Fibroblast of skin of left quadriceps (primary cell): ENCODE data around the gene MPZL1.

Source experiments
- DNase-seq, 2 experiments: peaks; one replicate each; pipeline ENCODE4 v3.0.0-alpha.2; 2013; ENCODE audit warnings: low read depth in 2 of 2

MPZL1 gene

GRCh38 chr1:167750641-167751040, 28.9 kb downstream of the MPZL1 start:
- DNase-seq: no peak

GRCh38 chr1:167751676-167752075, 29.9 kb downstream of the MPZL1 start:
- no peak for DNase-seq

DNA sequence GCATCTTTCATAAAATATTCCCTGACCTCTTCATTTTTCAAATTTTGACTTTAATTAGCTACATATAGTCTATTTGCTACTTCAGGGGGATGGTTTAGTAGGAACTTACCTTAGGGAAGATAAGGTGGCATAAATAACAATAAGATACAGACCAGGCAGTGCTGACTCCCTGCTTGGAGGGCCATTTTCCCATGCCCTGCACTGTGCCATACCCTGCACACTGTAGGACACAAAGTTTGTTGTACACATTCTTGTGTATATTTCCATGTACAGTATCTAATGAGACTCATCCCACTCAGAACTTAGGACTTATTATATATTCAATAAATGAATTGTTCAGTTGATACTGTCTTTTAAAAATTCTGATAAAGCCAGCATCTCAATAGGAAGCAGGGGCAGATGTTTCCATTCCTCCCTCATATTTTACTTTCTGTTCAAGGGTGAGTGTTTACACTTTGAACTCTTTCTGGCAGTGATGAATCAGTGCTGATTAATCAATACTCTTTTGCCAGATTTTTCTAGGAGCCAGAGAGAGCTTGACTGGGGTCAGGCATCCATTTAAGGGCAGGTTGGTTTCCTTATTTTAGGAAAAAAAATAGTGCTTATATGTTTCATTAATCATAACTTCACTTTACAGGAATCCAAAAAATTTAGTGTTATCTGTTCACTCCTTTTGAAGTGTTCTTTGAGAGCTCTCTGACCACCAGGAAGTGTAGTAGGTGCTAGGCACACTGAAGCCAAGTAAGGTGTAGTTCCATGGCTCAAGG, 30.6 kb downstream of the MPZL1 start:
- no peak for DNase-seq

DNA sequence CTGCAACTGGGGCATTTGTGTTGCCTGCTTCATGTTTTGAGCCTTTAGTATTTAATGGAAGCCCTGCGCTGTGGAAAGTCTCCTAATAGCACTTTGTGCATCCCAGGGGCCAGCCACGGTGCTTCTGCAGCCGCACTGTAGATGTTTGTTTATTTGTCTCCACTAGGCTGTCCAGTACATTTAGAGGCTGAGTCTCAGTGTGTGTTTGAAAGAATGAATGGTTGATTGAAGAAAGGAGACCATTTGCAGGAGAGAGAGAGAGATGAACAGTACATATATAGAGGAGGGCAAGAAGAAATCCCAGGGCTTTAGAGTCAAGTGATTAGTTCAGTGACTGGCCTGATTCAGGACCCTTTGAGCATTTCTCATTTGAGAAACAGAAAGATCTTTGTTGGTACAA, 33.9 kb downstream of the MPZL1 start:
- no peak for DNase-seq

- no peak for DNase-seq
Observed at GRCh38 chr1:167756730-167757405, 35.1 kb downstream of the MPZL1 start.

DNA sequence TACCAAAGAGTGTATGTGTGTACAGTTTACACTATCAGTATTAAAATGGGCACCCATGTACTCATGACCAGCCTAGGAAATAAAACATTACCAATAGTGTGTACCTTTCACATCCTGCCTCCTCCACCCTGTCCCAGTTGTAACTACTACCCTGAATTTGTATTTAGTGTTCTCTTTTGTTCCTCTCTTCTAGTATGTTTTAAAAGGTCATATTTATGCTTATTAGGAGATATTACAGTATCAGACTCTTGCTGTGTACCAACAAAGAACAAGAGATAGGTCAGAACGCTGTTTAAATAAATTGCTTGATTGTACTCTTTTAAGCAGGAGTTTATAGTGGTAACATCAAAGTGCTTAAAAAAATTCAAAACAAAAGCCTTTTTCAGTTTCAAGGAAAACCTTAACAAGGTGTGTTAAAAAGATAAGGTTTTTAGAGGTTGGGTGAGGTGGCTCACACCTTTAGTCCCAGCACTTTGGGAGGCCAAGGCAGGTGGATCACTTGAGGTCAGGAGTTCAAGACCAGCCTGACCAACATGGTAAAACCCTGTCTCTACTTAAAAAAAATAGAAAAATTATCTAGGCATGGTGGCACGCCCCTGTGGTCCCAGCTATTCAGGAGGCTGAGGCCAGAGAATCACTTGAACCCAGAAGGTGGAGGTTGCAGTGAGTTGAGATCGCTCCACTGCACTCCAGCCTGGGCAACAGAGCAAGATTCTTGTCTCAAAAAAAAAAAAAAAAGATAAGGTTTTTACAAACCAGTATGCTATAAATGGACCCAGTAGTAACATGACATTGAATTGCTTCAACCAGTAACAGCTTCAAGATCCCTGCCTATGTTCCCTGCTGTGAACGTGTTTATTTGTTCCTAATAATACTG, 35.9 kb downstream of the MPZL1 start:
- DNase-seq: no peak

DNA sequence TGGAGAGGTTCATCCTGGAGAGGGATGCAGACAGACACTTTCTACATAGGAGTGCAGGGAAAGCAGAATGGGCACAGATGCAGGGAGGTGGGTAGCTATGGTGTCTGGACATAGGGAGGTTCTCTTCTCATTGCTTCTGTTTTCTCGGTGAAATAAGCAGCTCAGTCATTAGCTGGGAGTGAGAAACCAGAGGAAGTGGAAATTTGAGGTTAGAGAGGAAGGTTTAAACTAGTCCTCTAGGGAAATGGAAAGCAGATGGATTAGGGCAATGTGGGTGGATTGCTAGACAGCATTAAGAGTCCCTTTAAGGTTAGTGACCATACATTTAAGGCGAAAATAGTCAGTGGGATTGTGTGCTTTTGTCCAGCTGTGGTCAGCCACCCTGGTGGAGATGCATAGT, 39.6 kb downstream of the MPZL1 start:
- no peak for DNase-seq

DNA sequence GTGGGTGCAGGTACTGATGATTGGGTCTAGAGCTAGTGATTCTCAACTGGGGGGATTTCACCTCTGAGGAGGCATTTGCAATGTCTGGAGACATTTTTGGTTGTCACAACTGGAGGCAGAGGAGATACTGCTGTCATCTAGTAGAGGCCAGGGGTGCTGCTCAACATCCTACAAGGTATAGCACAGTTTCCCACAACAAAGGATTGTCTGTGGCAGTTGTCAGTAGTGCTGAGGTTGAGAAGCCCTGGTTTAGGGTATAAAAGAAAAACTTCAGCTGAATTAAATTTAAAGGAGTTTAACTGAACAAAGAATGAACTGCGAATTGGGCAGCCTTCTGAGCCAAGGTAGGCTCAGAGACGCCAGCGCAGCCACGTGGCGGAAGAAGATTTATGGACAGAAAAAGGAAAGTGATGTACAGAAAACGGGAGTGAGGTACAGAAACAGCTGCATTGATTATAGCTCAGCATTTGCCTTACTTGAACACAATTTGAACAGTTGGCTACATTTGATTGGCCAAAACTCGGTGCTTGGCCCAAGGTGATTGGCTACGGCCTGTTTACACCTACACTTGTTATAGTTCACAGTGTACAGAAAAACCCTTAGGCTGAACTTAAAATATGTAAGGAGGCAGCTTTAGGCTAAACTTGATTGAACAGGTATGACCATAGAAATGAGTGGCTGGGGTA, 40.4 kb downstream of the MPZL1 start:
- no peak for DNase-seq

DNA sequence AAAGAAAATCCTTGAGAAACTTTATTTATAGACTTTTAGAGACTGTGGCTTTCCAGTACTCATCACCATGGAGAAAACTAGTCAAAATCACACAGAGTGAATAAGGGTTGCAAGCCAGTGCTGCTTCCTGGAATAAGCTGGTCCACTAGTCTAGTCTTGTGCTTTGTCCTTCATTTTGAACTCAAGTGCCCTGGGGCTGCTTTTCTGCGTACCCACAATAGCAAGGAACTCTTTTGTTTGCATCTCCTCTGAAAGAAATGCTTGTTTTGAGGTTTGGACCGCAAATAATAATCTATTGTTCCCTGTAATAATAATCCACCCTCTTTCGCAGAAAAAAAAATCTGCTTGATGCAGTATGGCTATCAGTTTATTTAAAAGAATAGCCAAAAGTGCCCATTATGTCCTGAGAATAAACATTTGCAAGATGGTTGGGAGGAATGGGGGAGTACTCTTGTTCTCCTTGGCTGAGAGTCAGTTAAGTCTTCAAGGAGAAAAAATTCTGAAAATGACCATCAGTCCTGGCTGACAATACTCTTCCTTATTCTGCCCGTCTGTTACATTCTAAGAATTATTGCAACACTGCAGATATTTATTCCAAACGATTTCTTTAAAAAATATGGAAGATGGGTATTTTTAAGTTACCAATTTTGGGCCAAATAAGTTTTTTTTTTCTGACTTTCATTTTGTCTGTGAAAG, 41.9 kb downstream of the MPZL1 start:
- no peak for DNase-seq

DNA sequence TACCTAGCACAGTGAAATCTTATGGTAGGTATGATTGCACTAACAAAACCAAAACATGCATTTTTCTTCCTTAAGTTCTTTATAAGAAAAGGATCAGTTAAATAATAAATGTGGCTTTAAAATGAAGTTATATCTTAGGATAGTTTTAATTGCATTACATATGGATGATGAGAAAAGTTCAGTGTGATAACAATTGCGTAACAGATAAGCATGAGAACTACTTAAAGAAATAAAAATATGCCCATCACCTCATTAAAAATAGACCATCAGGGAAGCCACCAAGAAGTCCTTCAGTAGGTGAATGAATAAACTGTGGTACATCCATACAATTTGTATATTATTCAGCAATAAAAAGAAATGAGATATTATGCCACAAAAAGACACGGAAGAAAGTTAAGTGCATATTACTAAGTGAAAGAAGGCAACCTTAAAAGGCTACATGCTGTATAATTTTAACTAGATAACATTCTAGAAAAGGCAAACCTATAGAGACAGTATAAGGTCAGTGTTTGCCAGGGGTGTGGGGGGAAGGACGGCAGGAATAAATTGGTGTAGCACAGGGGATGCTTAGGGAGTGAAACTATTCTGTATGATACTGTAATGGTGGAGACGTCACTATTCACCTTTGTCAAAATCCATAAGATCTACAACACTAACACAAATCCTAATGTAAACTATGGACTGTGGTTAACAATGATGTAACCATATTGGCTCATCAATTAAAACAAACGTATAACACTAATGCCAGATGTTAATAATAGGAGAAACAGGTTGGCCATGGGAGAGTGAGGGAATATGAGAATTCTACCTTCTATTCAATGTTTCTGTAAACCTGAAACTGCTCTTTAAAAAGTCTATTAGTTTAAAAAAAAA, 42.9 kb downstream of the MPZL1 start:
- DNase-seq: no peak

DNA sequence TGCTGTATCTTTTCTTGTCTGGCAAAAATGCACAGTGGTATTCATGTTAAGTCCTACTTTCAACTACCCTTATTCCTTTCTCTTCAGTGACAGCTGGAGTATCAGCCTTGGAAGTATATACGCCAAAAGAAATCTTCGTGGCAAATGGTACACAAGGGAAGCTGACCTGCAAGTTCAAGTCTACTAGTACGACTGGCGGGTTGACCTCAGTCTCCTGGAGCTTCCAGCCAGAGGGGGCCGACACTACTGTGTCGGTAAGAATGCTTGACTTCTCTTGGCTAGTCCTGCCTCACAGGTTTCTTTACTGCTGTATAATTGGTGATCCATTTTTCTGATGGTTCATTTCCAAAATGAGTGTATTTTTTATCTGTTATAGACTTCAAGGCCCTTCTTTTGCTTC, 43.7 kb downstream of the MPZL1 start:
- no peak for DNase-seq

- no peak for DNase-seq
Observed at GRCh38 chr1:167766538-167766937, 44.8 kb downstream of the MPZL1 start.

DNA sequence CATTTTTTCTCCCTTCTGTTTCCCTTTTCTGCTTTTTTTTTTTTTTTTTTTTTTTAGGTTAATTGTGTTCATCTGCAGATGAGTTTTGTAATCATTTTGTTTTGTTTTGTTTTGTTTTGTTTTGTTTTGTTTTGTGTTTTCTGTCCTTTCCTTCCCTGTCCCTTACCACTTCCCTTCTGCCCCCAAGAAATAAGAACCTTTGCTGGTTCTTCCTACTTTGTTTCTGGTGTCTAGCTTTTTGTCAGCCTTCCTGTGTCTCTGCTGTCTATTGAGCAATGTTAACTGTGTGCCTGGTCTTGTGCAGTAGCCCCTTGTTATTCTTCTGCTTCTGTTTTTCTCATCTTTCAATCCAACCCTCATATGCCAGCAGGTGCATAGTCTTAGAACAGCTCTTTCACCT, 46.0 kb downstream of the MPZL1 start:
- DNase-seq: no peak

DNA sequence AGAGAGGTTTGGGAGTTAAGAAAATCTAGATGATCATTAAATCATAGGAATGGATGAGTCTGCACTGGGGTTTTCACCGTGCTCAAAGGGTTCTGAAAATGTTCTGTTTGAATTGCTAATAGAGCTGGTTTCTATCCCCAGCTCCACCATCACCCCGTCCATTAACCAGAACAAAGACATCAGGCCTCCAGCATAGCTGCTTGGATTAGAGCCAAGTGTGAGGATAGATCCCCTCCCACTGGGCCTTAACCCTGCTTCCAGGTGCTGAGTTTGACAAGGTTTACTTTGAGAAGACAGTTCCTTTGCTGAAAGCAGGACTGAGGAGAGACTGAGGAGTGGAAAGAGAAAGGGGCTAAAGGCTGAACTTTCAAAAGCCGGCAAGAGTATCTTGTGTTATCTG, 48.3 kb downstream of the MPZL1 start:
- no peak for DNase-seq

- no peak for DNase-seq
Observed at GRCh38 chr1:167772436-167772835, 50.7 kb downstream of the MPZL1 start.

DNA sequence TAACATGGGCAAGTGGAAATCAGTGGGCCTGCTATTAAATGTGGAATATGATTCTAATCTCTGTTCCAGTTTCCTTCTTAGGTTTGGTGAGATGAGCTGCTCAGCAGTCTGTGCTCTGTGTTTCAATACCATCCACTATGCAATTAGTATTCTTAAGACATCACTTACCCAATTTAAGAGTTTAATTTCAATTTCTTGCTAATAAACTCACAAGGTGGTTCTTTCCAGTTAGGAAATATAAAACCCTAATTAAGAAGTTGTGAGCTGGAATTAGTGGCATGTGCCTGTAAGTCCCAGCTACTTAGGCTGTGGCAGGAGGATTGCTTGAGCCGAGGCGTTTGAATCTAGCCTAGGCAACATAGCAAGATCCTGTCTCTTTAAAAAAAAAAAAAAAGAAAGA, 51.7 kb downstream of the MPZL1 start:
- no peak for DNase-seq

DNA sequence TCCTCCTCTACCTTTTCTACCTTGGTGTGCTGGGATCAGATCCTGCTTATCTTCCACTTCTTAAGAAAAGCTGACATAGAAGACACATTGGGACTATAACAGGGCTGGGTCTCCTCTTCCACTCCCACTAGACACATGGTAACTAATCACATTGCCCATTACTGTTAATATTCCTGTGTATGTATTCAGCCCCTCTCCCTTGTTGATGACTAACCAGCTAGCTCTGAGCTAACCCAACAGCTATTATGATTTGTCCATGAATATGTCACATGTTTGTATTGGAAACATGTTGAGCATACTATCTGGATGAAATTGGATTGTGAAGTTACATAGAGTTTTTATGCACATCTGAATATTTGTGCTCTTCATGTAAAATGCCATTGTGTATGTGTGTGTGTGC, 52.9 kb downstream of the MPZL1 start:
- DNase-seq: no peak

DNA sequence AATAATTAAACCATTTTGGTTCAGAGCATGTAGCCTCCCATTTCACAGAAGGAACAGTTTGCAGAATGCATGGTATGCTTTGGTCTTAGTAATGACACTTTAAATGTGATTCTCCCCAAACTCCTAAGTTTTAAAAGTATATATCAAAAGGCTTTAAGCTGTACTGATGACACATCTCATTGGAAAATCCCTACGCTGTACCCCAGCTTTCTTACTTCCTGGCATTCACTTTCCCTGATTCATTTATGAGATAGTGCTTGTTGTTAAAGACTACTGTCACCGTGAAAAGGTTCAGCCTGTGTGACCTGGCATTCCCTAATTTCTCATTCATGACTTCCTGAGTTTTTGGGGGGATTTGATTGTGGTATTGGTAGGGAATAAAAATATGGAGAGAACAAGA, 53.4 kb downstream of the MPZL1 start:
- DNase-seq: no peak

DNA sequence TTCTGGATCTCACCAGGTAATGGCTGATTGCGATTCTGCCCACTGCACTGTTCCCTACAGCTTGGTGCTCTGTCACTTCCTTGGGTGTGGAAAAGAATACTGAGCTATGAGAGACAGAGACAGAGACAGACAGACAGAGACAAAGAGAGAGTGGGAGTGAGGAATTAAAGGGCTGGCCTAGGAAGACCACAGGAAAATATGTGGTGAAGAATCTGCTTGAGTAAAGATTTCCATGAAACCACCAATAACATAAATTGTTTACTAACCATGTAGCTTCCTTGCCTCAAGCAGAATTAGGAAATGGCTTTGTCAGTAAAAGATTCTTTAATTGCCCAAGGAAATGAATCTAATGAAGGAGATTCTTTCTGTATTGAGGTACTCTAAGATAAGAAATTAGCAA, 54.4 kb downstream of the MPZL1 start:
- DNase-seq: no peak

DNA sequence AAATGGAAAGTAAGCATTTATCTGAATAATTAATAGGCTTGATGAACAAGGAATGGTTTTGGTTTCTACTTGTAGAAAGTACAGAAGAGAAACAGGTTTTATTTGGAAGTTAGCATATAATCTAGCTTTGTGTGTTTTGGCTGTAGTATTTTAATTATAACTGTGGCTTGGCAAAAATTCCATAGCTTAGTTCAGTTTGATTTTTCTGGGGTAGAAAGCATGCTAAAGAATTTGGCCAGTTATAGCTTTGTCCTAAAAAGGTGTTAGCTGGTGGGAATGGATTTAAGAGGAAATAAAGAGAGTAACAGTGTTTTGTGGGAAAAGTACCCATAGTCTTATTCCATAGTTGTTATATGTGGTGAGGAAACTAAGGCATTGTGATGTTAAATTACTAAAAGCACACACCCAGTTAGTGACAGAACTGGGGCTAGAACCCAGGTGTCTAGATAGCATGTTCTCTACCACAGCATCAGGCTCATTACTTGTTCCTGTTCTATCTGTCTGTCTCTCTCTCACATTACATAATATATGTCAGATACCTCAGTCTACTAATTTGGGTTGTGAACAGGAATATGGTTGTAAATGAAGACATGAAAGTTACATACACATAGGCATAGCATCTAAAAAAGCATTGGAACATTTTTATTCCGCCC, 55.0 kb downstream of the MPZL1 start:
- DNase-seq: no peak
